T-helper 2 cell treated with Interferon-gamma antibody and Interleukin-4, amounts not matched to agents 5 μg/mL and 100 μg/mL, for 36 hours (primary cell): ENCODE measurements around the gene VNN1.

Experiments used
- DNase-seq: peaks from one replicate; pipeline ENCODE4 v3.0.0; 2021; ENCODE audit warnings: low spot score
- H3K27ac Mint-ChIP-seq: one replicate; pipeline ENCODE4 v1.8.0; 2021; ENCODE audit warnings: mild to moderate bottlenecking, mixed read lengths
- H3K27me3 Mint-ChIP-seq: one replicate; pipeline ENCODE4 v1.8.0; 2021; ENCODE audit warnings: low read depth, mixed read lengths
- H3K36me3 Mint-ChIP-seq: one replicate; pipeline ENCODE4 v1.8.0; 2021; ENCODE audit warnings: low read depth, mixed read lengths
- H3K4me1 Mint-ChIP-seq: one replicate; pipeline ENCODE4 v1.8.0; 2021; ENCODE audit warnings: low read depth, mixed read lengths
- H3K4me3 Mint-ChIP-seq: one replicate; pipeline ENCODE4 v1.8.0; 2022; ENCODE audit warnings: mild to moderate bottlenecking, moderate library complexity, mixed read lengths
- H3K9me3 Mint-ChIP-seq: one replicate; pipeline ENCODE4 v1.8.0; 2021; ENCODE audit warnings: mixed read lengths

Gene VNN1

GRCh38 chr6:132675002-132675401 is 38.9 kb downstream of the VNN1 start:
- Mint-ChIP-seq H3K27ac (no peak overlapping the region), H3K9me3 (peaks cover 3% of the 10 kb centered on the region), H3K27me3 (peaks cover 9% of the 10 kb centered on the region), H3K36me3 (no peaks in the 10 kb centered on the region), H3K4me1 (peaks cover 30% of the 10 kb centered on the region), H3K4me3 (peak overlapping the region; percentile 11)
- DNase-seq = no peak

GRCh38 chr6:132673376-132674094 is 40.3 kb downstream of the VNN1 start:
- peaks cover 14% of the 10 kb centered on the region for H3K27me3 Mint-ChIP-seq
- peaks cover 24% of the 10 kb centered on the region for H3K4me1 Mint-ChIP-seq
- no peak overlapping the region for H3K4me3 Mint-ChIP-seq
- H3K27ac Mint-ChIP-seq = no peak overlapping the region
- peaks cover 3% of the 10 kb centered on the region for H3K9me3 Mint-ChIP-seq
- no peaks in the 10 kb centered on the region for H3K36me3 Mint-ChIP-seq
- DNase-seq = no peak

GRCh38 chr6:132671295-132671694 is 42.6 kb downstream of the VNN1 start:
- no peak for DNase-seq
- Mint-ChIP-seq H3K27ac (no peak overlapping the region), H3K4me1 (peaks cover 17% of the 10 kb centered on the region), H3K27me3 (peaks cover 18% of the 10 kb centered on the region), H3K4me3 (no peak overlapping the region), H3K36me3 (no peaks in the 10 kb centered on the region), H3K9me3 (no peaks in the 10 kb centered on the region)

- Mint-ChIP-seq H3K9me3 (no peaks in the 10 kb centered on the region), H3K36me3 (no peaks in the 10 kb centered on the region), H3K27ac (no peak overlapping the region), H3K4me3 (no peak overlapping the region), H3K4me1 (peaks cover 5% of the 10 kb centered on the region), H3K27me3 (peaks cover 18% of the 10 kb centered on the region)
- DNase-seq = no peak
Measured at GRCh38 chr6:132669690-132670291, 44.1 kb downstream of the VNN1 start.

GRCh38 chr6:132666118-132666517 is 47.7 kb downstream of the VNN1 start:
- peaks cover 15% of the 10 kb centered on the region for H3K27me3 Mint-ChIP-seq
- no peak for DNase-seq
- no peaks in the 10 kb centered on the region for H3K9me3 Mint-ChIP-seq
- H3K36me3 Mint-ChIP-seq = no peaks in the 10 kb centered on the region
- no peak overlapping the region for H3K27ac Mint-ChIP-seq
- peaks cover 5% of the 10 kb centered on the region for H3K4me1 Mint-ChIP-seq
- no peak overlapping the region for H3K4me3 Mint-ChIP-seq

- Mint-ChIP-seq H3K27me3 (peaks cover 10% of the 10 kb centered on the region), H3K36me3 (no peaks in the 10 kb centered on the region), H3K4me3 (no peak overlapping the region), H3K9me3 (no peaks in the 10 kb centered on the region), H3K4me1 (no peaks in the 10 kb centered on the region), H3K27ac (no peak overlapping the region)
- no peak for DNase-seq
Measured at GRCh38 chr6:132664309-132665034, 49.4 kb downstream of the VNN1 start.

GRCh38 chr6:132663661-132664060 is 50.2 kb downstream of the VNN1 start:
- Mint-ChIP-seq H3K4me3 (no peak overlapping the region), H3K27me3 (peaks cover 13% of the 10 kb centered on the region), H3K9me3 (no peaks in the 10 kb centered on the region), H3K4me1 (no peaks in the 10 kb centered on the region), H3K27ac (no peak overlapping the region), H3K36me3 (no peaks in the 10 kb centered on the region)
- no peak for DNase-seq

- no peaks in the 10 kb centered on the region for H3K36me3 Mint-ChIP-seq
- H3K9me3 Mint-ChIP-seq = no peaks in the 10 kb centered on the region
- H3K27ac Mint-ChIP-seq = no peak overlapping the region
- H3K4me1 Mint-ChIP-seq = no peaks in the 10 kb centered on the region
- peaks cover 6% of the 10 kb centered on the region for H3K27me3 Mint-ChIP-seq
- DNase-seq = no peak
- no peak overlapping the region for H3K4me3 Mint-ChIP-seq
Measured at GRCh38 chr6:132661906-132662305, 51.9 kb downstream of the VNN1 start.

- Mint-ChIP-seq H3K4me3 (no peak within 1 kb of the TSS), H3K27me3 (peaks cover 15% of the 10 kb centered on the region), H3K9me3 (no peaks in the 10 kb centered on the region), H3K27ac (no peak within 1 kb of the TSS), H3K36me3 (no peaks in the 10 kb centered on the region), H3K4me1 (no peaks in the 10 kb centered on the region)
- no peak for DNase-seq
Measured at GRCh38 chr6:132659082-132659481, 54.8 kb downstream of the VNN1 start, which contains the start of gene TAAR1. Gene TAAR1, minus strand, starts transcription at chr6:132659182. Its CDS starts 13,179 bp downstream, at chr6:132646003.

GRCh38 chr6:132651062-132651461 is 62.8 kb downstream of the VNN1 start:
- Mint-ChIP-seq H3K4me1 (peaks cover 2% of the 10 kb centered on the region), H3K4me3 (no peak overlapping the region), H3K27me3 (peaks cover 22% of the 10 kb centered on the region), H3K9me3 (no peaks in the 10 kb centered on the region), H3K36me3 (no peaks in the 10 kb centered on the region), H3K27ac (no peak overlapping the region)
- DNase-seq = no peak

- H3K27me3 Mint-ChIP-seq = peaks cover 21% of the 10 kb centered on the region
- no peak overlapping the region for H3K27ac Mint-ChIP-seq
- no peak for DNase-seq
- H3K4me1 Mint-ChIP-seq = peaks cover 2% of the 10 kb centered on the region
- no peak overlapping the region for H3K4me3 Mint-ChIP-seq
- H3K36me3 Mint-ChIP-seq = no peaks in the 10 kb centered on the region
- no peaks in the 10 kb centered on the region for H3K9me3 Mint-ChIP-seq
Measured at GRCh38 chr6:132650429-132650828, 63.4 kb downstream of the VNN1 start.

GRCh38 chr6:132648828-132649227 is 65.0 kb downstream of the VNN1 start:
- Mint-ChIP-seq H3K36me3 (no peaks in the 10 kb centered on the region), H3K9me3 (no peaks in the 10 kb centered on the region), H3K27ac (no peak overlapping the region), H3K4me3 (no peak overlapping the region), H3K27me3 (peaks cover 19% of the 10 kb centered on the region), H3K4me1 (peaks cover 2% of the 10 kb centered on the region)
- DNase-seq = no peak

- H3K27me3 Mint-ChIP-seq = peaks cover 19% of the 10 kb centered on the region
- no peak overlapping the region for H3K27ac Mint-ChIP-seq
- H3K9me3 Mint-ChIP-seq = no peaks in the 10 kb centered on the region
- peaks cover 2% of the 10 kb centered on the region for H3K4me1 Mint-ChIP-seq
- peak; percentile 22 for DNase-seq
- no peak overlapping the region for H3K4me3 Mint-ChIP-seq
- no peaks in the 10 kb centered on the region for H3K36me3 Mint-ChIP-seq
Measured at GRCh38 chr6:132648356-132648755, 65.5 kb downstream of the VNN1 start.

- no peak for DNase-seq
- H3K4me1 Mint-ChIP-seq = peaks cover 2% of the 10 kb centered on the region
Measured at GRCh38 chr6:132643547-132643946, 70.3 kb downstream of the VNN1 start.

More at GRCh38 chr6:132643547-132643946, 70.3 kb downstream of the VNN1 start:
- Mint-ChIP-seq H3K36me3 (no peaks in the 10 kb centered on the region), H3K4me3 (no peak overlapping the region), H3K27ac (no peak overlapping the region), H3K9me3 (no peaks in the 10 kb centered on the region), H3K27me3 (peaks cover 29% of the 10 kb centered on the region)
